OCI-LY3 (cell line): ENCODE results near the gene C16orf89.

Experiments
- CTCF ChIP-seq: fragments of 200-600, 300-600 bp; sonication (generic); IDR thresholded peaks from 2 replicates; pipeline ENCODE4 v1.5.1; 2014; ENCODE audit warnings: antibody characterized with exemption, low read length, low read depth
- EZH2phosphoT487 ChIP-seq: fragments of 200-600 bp; shearing (Covaris generic); IDR thresholded peaks from 2 replicates; pipeline ENCODE4 v1.6.1; 2018; ENCODE audit warnings: antibody characterized with exemption, mixed run types, low read depth

GRCh38 chr16:5054876-5055865 lies 10.6 kb downstream of the C16orf89 start:
- TF ChIP-seq CTCF (no peak), EZH2phosphoT487 (no peak)
